Measurements from ENCODE around the gene ABCA7.

Gene ABCA7

DNA sequence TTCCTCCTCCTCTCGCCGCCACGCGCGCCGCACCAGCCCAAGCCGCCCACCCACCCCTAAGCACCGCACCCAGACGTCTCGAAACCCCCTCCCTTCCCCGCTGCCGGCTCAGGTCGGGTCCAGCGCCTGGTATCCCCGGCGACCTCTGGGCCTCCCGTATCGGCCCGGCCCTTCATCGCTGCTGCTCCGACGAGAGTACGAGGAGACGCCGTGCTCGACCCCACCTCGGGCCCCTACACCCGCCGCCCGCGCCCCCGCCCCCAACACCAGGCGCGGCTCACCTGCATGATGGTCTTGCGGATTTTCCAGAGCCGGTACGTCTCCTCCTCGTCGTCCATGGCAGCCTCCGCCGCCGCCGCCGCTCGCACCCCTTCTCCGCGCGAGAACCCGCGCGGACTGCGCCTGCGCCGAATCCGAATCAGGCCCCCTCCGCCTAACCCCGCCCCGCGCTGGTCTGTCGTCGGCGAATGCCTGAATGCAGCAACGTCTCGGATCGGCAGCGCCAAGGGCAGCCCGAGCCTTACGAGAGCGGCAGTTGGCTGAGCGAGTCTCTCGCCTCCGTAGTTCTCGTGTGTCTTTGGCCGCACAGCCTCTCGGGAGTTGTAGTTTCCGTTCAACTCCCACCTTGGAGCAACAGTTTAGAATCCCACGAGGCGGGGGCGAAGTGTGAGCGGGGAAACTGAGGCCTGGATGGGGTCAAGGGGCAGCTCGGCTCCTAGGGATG is 55.2 kb downstream of the ABCA7 start, which contains the start of gene POLR2E:
Gene POLR2E (minus strand): TSS at position 398 of the 724 bp plus-strand sequence. CDS start 60 bp downstream, at position 338.
- Histone ChIP-seq H3K36me3 (ENCODE audit: control insufficient read depth, insufficient read depth, low read length) (peaks cover 33% of the 10 kb centered on the region), H3K27ac (ENCODE audit: low read depth, low read length, severe bottlenecking) (peak within 1 kb of the TSS; percentile 29), H3K9me3 (ENCODE audit: control insufficient read depth, low read length) (peaks cover under 1% of the 10 kb centered on the region), H3K4me3 (ENCODE audit: extremely low read depth, insufficient read depth, low read length, poor library complexity, severe bottlenecking) (peak within 1 kb of the TSS; percentile 93), H3K4me1 (ENCODE audit: control insufficient read depth, insufficient read depth, low read length, poor library complexity, severe bottlenecking) (peaks cover 14% of the 10 kb centered on the region)
- WGBS, 2 experiments (ENCODE audit: insufficient coverage in 2 of 2), result 0 to 1% methylated on average over 65 to 69 of the region's 81 CpGs

DNA sequence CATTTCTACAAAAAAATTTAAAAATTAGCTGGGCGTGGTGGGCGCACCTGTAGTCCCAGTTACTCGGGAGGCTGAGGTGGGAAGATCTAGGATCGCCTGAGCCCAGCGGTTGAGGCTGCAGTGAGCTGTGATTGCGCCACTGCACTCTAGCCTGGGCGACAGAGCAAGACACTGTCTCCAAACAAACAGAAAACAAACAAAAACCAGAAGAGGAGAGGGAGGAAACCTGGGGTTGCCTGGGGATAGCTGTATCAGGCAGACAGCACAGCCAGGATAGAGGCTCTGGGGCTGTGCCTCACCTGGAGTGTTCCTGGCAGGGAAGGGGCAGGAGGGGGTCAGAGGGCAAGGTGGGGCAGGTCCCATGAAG is 57.9 kb downstream of the ABCA7 start:
- H3K4me1 ChIP-seq (ENCODE audit: control insufficient read depth, insufficient read depth, low read length, poor library complexity, severe bottlenecking), result peaks cover 25% of the 10 kb centered on the region
- no peak overlapping the region for H3K4me3 ChIP-seq (ENCODE audit: extremely low read depth, insufficient read depth, low read length, poor library complexity, severe bottlenecking)
- 88 to 94% methylated on average over 6 of the region's 7 CpGs for WGBS, 2 experiments (ENCODE audit: insufficient coverage in 2 of 2)
- H3K36me3 ChIP-seq (ENCODE audit: control insufficient read depth, insufficient read depth, low read length), result peaks cover 14% of the 10 kb centered on the region
- H3K9me3 ChIP-seq (ENCODE audit: control insufficient read depth, low read length), result peaks cover 4% of the 10 kb centered on the region
- H3K27ac ChIP-seq (ENCODE audit: low read depth, low read length, severe bottlenecking), result peak overlapping the region; percentile 8

DNA sequence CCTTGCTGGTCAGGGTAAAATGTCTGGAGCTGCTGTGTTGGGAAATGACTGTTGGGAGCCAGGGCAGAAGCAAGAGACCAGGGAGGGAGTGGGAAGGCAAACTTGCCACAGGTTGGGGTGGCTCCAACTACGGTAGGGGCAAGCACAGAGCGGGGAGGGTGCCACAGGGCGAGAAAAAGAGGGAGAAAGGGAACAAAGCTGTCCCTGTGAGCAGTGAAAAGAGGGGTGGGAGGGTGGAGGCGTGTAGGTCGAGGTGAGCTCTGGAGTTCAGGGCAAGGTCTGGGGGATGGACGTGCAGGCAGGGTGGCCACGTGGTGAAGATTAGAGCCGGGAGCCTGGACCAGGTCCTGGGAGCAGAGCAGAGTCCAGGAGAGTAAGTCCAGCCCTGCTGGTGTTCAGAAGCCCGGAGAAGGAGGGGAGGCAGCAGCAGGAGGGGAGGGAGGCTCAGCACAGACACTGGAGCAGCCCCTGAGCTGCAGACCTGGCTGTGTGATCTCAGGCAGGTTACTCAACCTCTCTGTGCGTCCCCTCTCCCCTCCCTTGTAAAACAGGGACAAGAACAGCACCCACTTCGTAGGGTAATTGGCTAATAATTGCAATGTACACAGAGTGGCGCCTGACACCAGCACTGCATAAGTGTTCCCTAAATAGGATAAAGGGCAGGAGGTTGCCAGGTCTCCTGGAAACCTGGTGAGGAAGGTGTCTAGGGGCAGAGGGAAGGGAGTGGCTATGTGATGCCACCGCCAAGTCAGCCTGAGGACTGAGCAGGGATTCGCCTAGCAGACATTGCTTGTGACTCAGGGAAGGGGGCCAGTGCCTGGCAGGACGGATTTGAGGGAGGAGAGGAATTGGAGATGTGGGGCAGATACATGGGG is 58.5 kb downstream of the ABCA7 start:
- H3K4me1 ChIP-seq (ENCODE audit: control insufficient read depth, insufficient read depth, low read length, poor library complexity, severe bottlenecking), result peaks cover 26% of the 10 kb centered on the region
- peaks cover 8% of the 10 kb centered on the region for H3K36me3 ChIP-seq (ENCODE audit: control insufficient read depth, insufficient read depth, low read length)
- no peak overlapping the region for H3K4me3 ChIP-seq (ENCODE audit: extremely low read depth, insufficient read depth, low read length, poor library complexity, severe bottlenecking)
- H3K9me3 ChIP-seq (ENCODE audit: control insufficient read depth, low read length), result peaks cover 4% of the 10 kb centered on the region
- WGBS, 2 experiments (ENCODE audit: insufficient coverage in 2 of 2), result 83 to 91% methylated on average over 10 of the region's 15 CpGs
- peak overlapping the region; percentile 8 for H3K27ac ChIP-seq (ENCODE audit: low read depth, low read length, severe bottlenecking)

DNA sequence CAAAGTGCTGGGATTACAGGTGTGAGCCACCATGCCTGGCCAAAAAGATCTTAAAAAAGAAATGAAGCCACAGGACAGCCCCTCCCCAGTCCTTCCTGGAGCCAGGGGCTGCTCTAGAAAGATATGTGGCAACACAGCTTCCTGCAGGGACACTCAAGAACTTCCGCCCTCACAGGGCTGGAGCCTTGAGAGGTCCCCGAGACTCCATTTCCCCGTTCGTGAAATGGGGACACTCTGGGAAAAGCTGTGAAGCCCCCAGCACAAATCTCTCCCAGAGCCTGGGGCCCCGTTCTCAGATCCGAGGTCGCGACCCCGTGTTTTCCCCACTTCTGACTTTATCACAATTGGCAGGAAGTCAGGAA is 61.4 kb downstream of the ABCA7 start:
- H3K36me3 ChIP-seq (ENCODE audit: control insufficient read depth, insufficient read depth, low read length), result peaks cover 7% of the 10 kb centered on the region
- peak overlapping the region; percentile 97 for H3K27ac ChIP-seq (ENCODE audit: low read depth, low read length, severe bottlenecking)
- no peak overlapping the region for H3K4me3 ChIP-seq (ENCODE audit: extremely low read depth, insufficient read depth, low read length, poor library complexity, severe bottlenecking)
- WGBS, 2 experiments (ENCODE audit: insufficient coverage in 2 of 2), result 69 to 75% methylated on average over 8 to 9 of the region's 9 CpGs
- peaks cover 4% of the 10 kb centered on the region for H3K9me3 ChIP-seq (ENCODE audit: control insufficient read depth, low read length)
- H3K4me1 ChIP-seq (ENCODE audit: control insufficient read depth, insufficient read depth, low read length, poor library complexity, severe bottlenecking), result peaks cover 25% of the 10 kb centered on the region

DNA sequence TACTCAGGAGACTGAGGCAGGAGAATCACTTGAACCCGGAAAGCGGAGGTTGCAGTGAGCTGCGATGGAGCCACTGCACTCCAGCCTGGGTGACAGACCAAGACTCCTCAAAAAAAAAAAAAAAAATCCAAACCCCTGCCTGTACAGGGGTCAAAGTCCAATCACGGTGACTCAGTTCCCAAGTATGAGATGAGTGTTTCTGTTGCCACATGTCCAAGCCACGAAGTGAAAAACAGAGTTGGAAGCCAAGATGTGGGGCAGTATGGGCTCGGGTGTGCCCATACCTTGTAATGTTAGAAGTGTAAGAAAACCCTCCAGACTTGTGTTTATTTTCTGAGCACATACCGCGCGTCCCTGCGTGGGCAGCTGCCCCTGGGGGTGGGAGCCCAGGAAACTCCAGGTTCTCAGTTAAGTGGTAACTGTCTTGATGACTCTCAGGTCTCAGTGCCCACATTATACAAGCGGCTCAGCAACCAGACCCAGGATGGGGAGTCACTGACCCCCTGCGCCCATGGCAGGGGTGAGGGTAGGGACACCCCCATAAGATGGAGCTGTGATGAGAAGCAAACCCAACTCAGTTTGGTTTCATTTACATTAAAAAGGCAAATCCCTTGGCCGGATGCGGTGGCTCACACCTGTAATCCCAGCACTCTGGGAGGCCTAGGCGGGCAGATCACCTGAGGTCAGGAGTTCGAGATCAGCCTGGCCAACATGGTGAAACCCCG is 62.7 kb downstream of the ABCA7 start:
- H3K9me3 ChIP-seq (ENCODE audit: control insufficient read depth, low read length), result peaks cover 4% of the 10 kb centered on the region
- H3K4me3 ChIP-seq (ENCODE audit: extremely low read depth, insufficient read depth, low read length, poor library complexity, severe bottlenecking), result no peak overlapping the region
- H3K27ac ChIP-seq (ENCODE audit: low read depth, low read length, severe bottlenecking), result peak overlapping the region; percentile 97
- WGBS, 2 experiments (ENCODE audit: insufficient coverage in 2 of 2), result 82 to 87% methylated on average over 9 to 15 of the region's 17 CpGs
- H3K36me3 ChIP-seq (ENCODE audit: control insufficient read depth, insufficient read depth, low read length), result peaks cover 19% of the 10 kb centered on the region
- H3K4me1 ChIP-seq (ENCODE audit: control insufficient read depth, insufficient read depth, low read length, poor library complexity, severe bottlenecking), result peaks cover 29% of the 10 kb centered on the region

DNA sequence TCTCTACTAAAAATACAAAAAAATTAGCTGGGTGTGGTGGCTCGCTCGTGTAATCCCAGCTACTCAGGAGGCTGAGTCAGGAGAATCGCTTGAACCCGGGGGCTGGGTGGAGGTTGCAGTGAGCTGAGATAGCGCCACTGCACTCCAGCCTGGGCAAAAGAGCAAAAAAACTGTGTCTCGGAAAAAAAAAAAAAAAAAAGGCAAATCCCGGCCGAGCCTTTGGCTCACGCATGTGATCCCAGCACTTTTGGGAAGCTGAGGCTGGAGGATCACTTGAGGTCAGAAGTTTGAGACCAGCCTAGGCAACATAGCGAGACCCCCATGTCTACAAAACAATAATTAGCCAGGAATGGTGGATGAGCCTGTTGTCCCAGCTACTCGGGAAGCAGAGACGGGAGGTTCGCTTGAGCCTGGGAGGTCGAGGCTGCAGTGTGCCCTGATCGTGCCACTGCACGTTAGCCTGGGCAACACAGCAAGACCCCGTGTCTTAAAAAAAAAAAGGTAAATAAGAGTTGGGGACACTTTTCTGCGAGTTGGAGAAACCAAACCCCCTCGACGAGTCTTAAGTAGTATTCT is 63.3 kb downstream of the ABCA7 start:
- Histone ChIP-seq H3K4me1 (ENCODE audit: control insufficient read depth, insufficient read depth, low read length, poor library complexity, severe bottlenecking) (peaks cover 29% of the 10 kb centered on the region), H3K27ac (ENCODE audit: low read depth, low read length, severe bottlenecking) (peak overlapping the region; percentile 97), H3K4me3 (ENCODE audit: extremely low read depth, insufficient read depth, low read length, poor library complexity, severe bottlenecking) (no peak overlapping the region), H3K36me3 (ENCODE audit: control insufficient read depth, insufficient read depth, low read length) (peaks cover 19% of the 10 kb centered on the region), H3K9me3 (ENCODE audit: control insufficient read depth, low read length) (peaks cover 4% of the 10 kb centered on the region)
- WGBS, 2 experiments (ENCODE audit: insufficient coverage in 2 of 2), result 73 to 78% methylated on average over 19 to 20 of the region's 20 CpGs

DNA sequence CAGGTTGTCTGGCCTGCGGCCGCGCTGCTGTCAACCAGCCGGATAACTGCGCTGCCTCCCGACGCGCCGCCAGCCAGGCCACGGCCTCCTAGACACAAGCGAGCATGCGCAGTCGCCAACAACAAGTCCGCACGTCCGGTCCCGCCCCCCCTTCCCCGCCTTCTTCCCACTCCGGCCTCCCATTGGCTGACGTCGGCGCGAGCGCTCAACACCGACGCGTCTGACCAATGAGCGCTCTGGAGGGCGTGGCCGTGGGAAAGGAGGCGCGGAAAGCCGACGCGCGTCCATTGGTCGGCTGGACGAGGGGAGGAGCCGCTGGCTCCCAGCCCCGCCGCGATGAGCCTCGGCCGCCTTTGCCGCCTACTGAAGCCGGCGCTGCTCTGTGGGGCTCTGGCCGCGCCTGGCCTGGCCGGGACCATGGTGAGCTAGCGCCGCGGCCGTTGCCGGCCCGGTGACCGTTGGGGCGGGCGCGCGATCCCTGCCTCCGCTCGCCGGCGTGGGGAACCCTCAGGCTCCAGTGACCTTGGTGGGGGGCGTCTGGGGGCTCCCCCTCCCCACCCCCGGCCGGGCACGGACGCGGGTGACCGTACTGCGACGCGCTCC is 63.9 kb downstream of the ABCA7 start, which contains the start of gene GPX4:
Gene GPX4 (plus strand): TSS at position 287 of the 603 bp plus-strand sequence. CDS start 50 bp downstream, at position 337.
- 0 to 1% methylated on average over 38 to 50 of the region's 75 CpGs for WGBS, 2 experiments (ENCODE audit: insufficient coverage in 2 of 2)
- H3K27ac ChIP-seq (ENCODE audit: low read depth, low read length, severe bottlenecking), result peak within 1 kb of the TSS; percentile 97
- peaks cover 4% of the 10 kb centered on the region for H3K9me3 ChIP-seq (ENCODE audit: control insufficient read depth, low read length)
- peak within 1 kb of the TSS; percentile 74 for H3K4me3 ChIP-seq (ENCODE audit: extremely low read depth, insufficient read depth, low read length, poor library complexity, severe bottlenecking)
- H3K4me1 ChIP-seq (ENCODE audit: control insufficient read depth, insufficient read depth, low read length, poor library complexity, severe bottlenecking), result peaks cover 26% of the 10 kb centered on the region
- H3K36me3 ChIP-seq (ENCODE audit: control insufficient read depth, insufficient read depth, low read length), result peaks cover 19% of the 10 kb centered on the region

DNA sequence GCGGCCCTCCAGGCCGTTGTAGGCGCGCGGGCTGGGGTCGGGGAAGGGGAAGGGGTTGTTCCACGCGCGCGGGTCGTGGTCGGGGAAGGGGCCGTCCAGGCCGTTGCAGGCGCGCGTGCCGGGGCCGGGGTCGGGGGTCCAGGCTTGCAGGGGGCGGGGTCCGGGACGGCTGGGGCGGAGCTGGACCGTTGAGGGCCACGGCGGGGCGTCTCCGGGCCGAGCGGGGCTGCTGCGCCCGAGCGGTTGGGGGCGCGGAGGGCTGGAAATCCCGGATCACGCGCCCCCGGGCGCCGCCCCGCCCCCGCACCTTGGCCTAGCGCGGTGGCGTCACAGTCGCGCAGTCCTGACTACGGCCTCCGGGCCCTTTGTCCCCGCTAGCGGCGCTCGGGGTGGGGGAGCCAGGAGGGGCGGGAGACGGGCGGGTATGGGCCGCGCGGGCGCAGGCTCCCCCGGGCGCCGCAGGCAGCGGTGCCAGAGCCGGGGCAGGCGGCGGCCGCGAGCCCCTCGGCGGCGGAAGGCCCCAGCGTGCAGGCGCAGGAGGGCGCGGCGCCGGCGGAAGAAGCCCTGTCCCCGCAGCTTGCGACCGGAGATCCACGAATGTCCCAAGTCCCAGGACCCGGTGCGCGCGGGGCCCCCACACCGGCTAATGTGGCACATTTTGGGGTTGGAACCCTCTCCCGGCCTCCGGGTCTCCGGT is 64.6 kb downstream of the ABCA7 start:
- H3K36me3 ChIP-seq (ENCODE audit: control insufficient read depth, insufficient read depth, low read length), result peaks cover 21% of the 10 kb centered on the region
- peak overlapping the region; percentile 95 for H3K27ac ChIP-seq (ENCODE audit: low read depth, low read length, severe bottlenecking)
- H3K9me3 ChIP-seq (ENCODE audit: control insufficient read depth, low read length), result peaks cover 4% of the 10 kb centered on the region
- 0% methylated on average over 53 to 78 of the region's 93 CpGs for WGBS, 2 experiments (ENCODE audit: insufficient coverage in 2 of 2)
- peaks cover 25% of the 10 kb centered on the region for H3K4me1 ChIP-seq (ENCODE audit: control insufficient read depth, insufficient read depth, low read length, poor library complexity, severe bottlenecking)
- H3K4me3 ChIP-seq (ENCODE audit: extremely low read depth, insufficient read depth, low read length, poor library complexity, severe bottlenecking), result peak overlapping the region; percentile 74

DNA sequence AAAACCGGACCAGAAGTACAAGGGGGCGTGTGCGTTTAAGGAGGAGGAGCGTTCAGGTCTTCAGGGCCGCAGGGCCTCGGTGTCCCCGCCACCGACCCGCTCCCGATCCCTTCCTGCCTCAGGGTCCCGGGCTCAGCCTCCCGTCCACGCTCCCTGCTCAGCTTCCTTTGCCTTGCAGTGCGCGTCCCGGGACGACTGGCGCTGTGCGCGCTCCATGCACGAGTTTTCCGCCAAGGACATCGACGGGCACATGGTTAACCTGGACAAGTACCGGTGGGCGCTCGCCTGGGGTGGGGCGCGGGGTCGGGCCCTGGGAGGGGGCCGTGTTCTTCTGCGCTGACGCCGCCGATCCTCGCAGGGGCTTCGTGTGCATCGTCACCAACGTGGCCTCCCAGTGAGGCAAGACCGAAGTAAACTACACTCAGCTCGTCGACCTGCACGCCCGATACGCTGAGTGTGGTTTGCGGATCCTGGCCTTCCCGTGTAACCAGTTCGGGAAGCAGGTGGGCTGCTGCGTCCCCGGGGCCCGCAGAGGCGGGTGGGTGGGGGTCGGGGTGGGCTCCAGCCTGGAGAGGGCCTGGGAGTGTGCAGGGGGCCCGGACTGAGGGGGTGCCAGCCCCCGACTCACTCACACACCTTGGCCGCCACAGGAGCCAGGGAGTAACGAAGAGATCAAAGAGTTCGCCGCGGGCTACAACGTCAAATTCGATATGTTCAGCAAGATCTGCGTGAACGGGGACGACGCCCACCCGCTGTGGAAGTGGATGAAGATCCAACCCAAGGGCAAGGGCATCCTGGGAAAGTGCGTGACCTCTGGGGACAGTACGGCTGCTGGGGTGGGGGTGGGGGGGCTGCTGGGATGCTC is 65.3 kb downstream of the ABCA7 start:
- Histone ChIP-seq H3K9me3 (ENCODE audit: control insufficient read depth, low read length) (peaks cover 3% of the 10 kb centered on the region), H3K36me3 (ENCODE audit: control insufficient read depth, insufficient read depth, low read length) (peaks cover 24% of the 10 kb centered on the region), H3K4me1 (ENCODE audit: control insufficient read depth, insufficient read depth, low read length, poor library complexity, severe bottlenecking) (peaks cover 25% of the 10 kb centered on the region), H3K27ac (ENCODE audit: low read depth, low read length, severe bottlenecking) (peak overlapping the region; percentile 95), H3K4me3 (ENCODE audit: extremely low read depth, insufficient read depth, low read length, poor library complexity, severe bottlenecking) (peak overlapping the region; percentile 74)
- WGBS, 2 experiments (ENCODE audit: insufficient coverage in 2 of 2), result 41 to 45% methylated on average over 63 to 68 of the region's 69 CpGs
